Endothelial cell (in vitro differentiated cells): ENCODE data around the gene GAGE12H. TPM values are rescaled to one million over a fixed set of nuclear protein-coding genes. Genes with fewer than 3 reads are reported as not detected.

Source experiments
- DNase-seq: peaks from one replicate; pipeline ENCODE4 v3.0.0; 2021; ENCODE audit warnings: low spot score
- H3K27ac Mint-ChIP-seq: one replicate; pipeline ENCODE4 v1.8.0; 2021; ENCODE audit warnings: mixed read lengths, inconsistent platforms; ENCODE audit not compliant: unreplicated experiment
- H3K27me3 Mint-ChIP-seq: one replicate; pipeline ENCODE4 v1.8.0; 2021; ENCODE audit warnings: mild to moderate bottlenecking, moderate library complexity, mixed read lengths, inconsistent platforms; ENCODE audit not compliant: unreplicated experiment
- H3K36me3 Mint-ChIP-seq: one replicate; pipeline ENCODE4 v1.8.0; 2021; ENCODE audit warnings: mild to moderate bottlenecking, low read depth, mixed read lengths, inconsistent platforms; ENCODE audit not compliant: unreplicated experiment
- H3K4me1 Mint-ChIP-seq: one replicate; pipeline ENCODE4 v1.8.0; 2021; ENCODE audit warnings: mild to moderate bottlenecking, mixed read lengths, inconsistent platforms; ENCODE audit not compliant: unreplicated experiment
- H3K4me3 Mint-ChIP-seq: one replicate; pipeline ENCODE4 v1.8.0; 2021; ENCODE audit warnings: mild to moderate bottlenecking, mixed read lengths, inconsistent platforms; ENCODE audit not compliant: unreplicated experiment
- H3K9me3 Mint-ChIP-seq: one replicate; pipeline ENCODE4 v1.8.0; 2021; ENCODE audit warnings: mixed read lengths, inconsistent platforms; ENCODE audit not compliant: unreplicated experiment
- CTCF ChIP-seq: fragments of 200-600 bp; sonication (generic); IDR thresholded peaks from one replicate; pipeline ENCODE4 v1.5.0; 2021; ENCODE audit warnings: antibody characterized with exemption; ENCODE audit not compliant: unreplicated experiment
- total RNA-seq: library from RNA; stranded (reverse); fragmentation: NEBNext Ultra II Directional; extraction: Animal tissue kit (Norgen Biotek cat#: 25700); gene quantifications from one replicate; pipeline ENCODE4 v1.2.1, GENCODE V29; 2021; ENCODE audit not compliant: unreplicated experiment

Gene GAGE12H
- total RNA-seq, 1 donor from 2014 or later = not detected

GRCh38 chrX:49610718-49611310 lies 31.1 kb downstream of the GAGE12H start:
- no peaks in the 10 kb centered on the region for H3K27me3 Mint-ChIP-seq
- no peaks in the 10 kb centered on the region for H3K4me1 Mint-ChIP-seq
- no peak for DNase-seq
- H3K9me3 Mint-ChIP-seq = no peaks in the 10 kb centered on the region
- H3K27ac Mint-ChIP-seq = no peak overlapping the region
- TF ChIP-seq CTCF = no peak
- no peak overlapping the region for H3K4me3 Mint-ChIP-seq
- no peaks in the 10 kb centered on the region for H3K36me3 Mint-ChIP-seq

GRCh38 chrX:49618574-49618973 lies 38.8 kb downstream of the GAGE12H start:
- H3K4me1 Mint-ChIP-seq = no peaks in the 10 kb centered on the region
- no peak for TF ChIP-seq CTCF
- H3K27me3 Mint-ChIP-seq = no peaks in the 10 kb centered on the region
- H3K9me3 Mint-ChIP-seq = no peaks in the 10 kb centered on the region
- H3K36me3 Mint-ChIP-seq = no peaks in the 10 kb centered on the region
- no peak overlapping the region for H3K27ac Mint-ChIP-seq
- no peak for DNase-seq
- no peak overlapping the region for H3K4me3 Mint-ChIP-seq

- H3K4me1 Mint-ChIP-seq = no peaks in the 10 kb centered on the region
- DNase-seq = no peak
- H3K9me3 Mint-ChIP-seq = no peaks in the 10 kb centered on the region
- H3K36me3 Mint-ChIP-seq = no peaks in the 10 kb centered on the region
- H3K4me3 Mint-ChIP-seq = no peak overlapping the region
- no peaks in the 10 kb centered on the region for H3K27me3 Mint-ChIP-seq
- TF ChIP-seq CTCF = no peak
- H3K27ac Mint-ChIP-seq = no peak overlapping the region
These were observed 47.5 kb downstream of the GAGE12H start for GRCh38 chrX:49627086-49627777.

Other genes starting within 250 kb of the GAGE12H start
- gene GAGE13, start 248.4 kb upstream of the GAGE12H start, total RNA-seq = not detected
- not detected for gene GAGE12C, start 47.8 kb upstream of the GAGE12H start, total RNA-seq
- not detected for gene GAGE12D, start 38.2 kb upstream of the GAGE12H start, total RNA-seq
- gene GAGE12E, start 28.7 kb upstream of the GAGE12H start, total RNA-seq = not detected
- gene GAGE12F, start 19.1 kb upstream of the GAGE12H start, total RNA-seq = not detected
- gene GAGE12G, start 9.5 kb upstream of the GAGE12H start, total RNA-seq = not detected
- gene GAGE2A, start 9.5 kb downstream of the GAGE12H start, total RNA-seq = not detected
- not detected for gene GAGE1, start 19.1 kb downstream of the GAGE12H start, total RNA-seq
- gene PAGE1, start 116.0 kb downstream of the GAGE12H start, total RNA-seq = not detected
- gene PAGE4, start 249.4 kb downstream of the GAGE12H start, total RNA-seq = not detected